Mammary epithelial cell (primary cell): Measurements from ENCODE around the gene IGSF8.

Experiments used
- EZH2 ChIP-seq: IDR thresholded peaks from 2 replicates; pipeline ENCODE4 v1.6.1; 2012; ENCODE audit warnings: low read length, inconsistent platforms, borderline replicate concordance
- TF ChIP-seq, protein P1 (sequence below), 2 donors: IDR thresholded peaks in 1 of 2; conservative IDR thresholded peaks in 1 of 2; 2 replicates each; pipeline ENCODE4 v1.5.1; 2011 to 2012; ENCODE audit warnings: inconsistent platforms in 2 of 2, low read length in 2 of 2, mild to moderate bottlenecking in 2 of 2, control low read depth in 1 of 2, low read depth in 1 of 2; ENCODE audit not compliant: insufficient read depth in 1 of 2; ENCODE audit errors: extremely low read depth in 1 of 2

DNA sequence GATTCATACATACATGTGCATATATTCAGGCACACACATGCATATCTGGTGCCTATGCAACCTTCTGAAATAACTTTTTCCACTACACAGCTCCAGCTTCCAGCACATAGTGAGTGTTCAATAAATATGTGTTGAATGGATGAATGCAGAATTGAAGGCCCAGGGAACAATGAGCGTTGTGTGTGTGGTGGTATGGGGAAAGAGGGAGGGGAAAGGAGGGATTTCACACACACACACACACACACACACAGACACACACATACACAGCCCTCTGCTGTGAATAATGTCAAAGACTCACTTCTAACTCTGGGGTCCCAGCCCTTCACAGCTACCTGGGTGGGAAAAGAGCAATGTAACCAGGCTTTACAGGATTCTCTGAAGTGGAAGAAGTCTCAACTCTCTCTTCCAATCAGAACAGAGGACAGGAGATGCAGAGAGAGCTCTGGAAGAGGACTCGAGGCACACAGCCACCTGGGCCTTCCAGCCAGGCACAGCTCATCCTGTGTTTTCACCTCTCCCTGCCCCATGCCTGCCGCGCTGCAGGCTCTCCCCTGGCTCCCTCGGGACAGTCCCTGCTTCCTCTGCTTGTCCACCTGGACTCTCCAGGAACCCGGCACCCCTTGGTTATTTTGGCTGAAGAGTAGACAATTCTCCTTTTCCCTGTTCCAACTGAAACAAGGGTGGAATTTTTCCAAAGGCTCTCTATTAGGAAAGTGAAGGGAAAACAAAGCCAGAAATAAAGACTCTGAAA, 5.4 kb upstream of the IGSF8 start:
- no peak for TF ChIP-seq EZH2
- TF ChIP-seq, protein P1, sequence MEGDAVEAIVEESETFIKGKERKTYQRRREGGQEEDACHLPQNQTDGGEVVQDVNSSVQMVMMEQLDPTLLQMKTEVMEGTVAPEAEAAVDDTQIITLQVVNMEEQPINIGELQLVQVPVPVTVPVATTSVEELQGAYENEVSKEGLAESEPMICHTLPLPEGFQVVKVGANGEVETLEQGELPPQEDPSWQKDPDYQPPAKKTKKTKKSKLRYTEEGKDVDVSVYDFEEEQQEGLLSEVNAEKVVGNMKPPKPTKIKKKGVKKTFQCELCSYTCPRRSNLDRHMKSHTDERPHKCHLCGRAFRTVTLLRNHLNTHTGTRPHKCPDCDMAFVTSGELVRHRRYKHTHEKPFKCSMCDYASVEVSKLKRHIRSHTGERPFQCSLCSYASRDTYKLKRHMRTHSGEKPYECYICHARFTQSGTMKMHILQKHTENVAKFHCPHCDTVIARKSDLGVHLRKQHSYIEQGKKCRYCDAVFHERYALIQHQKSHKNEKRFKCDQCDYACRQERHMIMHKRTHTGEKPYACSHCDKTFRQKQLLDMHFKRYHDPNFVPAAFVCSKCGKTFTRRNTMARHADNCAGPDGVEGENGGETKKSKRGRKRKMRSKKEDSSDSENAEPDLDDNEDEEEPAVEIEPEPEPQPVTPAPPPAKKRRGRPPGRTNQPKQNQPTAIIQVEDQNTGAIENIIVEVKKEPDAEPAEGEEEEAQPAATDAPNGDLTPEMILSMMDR (conservative IDR thresholded peaks at IDR 0.05 in 1 of 2, IDR thresholded peaks at IDR 0.05 in 1 of 2; ENCODE audit: extremely low read depth in 1 of 2, insufficient read depth in 1 of 2, low read depth in 1 of 2, low read length in 2 of 2), result no peak
